DOHH2 (cell line): Measurements from ENCODE around the gene VCL.

Experiments used
- CTCF ChIP-seq: fragments of 200-600 bp; sonication (generic); IDR thresholded peaks from one replicate; pipeline ENCODE4 v1.5.1; 2014; ENCODE audit warnings: antibody characterized with exemption, mild to moderate bottlenecking, low read depth, low read length; ENCODE audit not compliant: poor library complexity, severe bottlenecking
- EZH2phosphoT487 ChIP-seq: fragments of 200-600 bp; sonication (generic); IDR thresholded peaks from 2 replicates; pipeline ENCODE4 v1.6.1; 2017; ENCODE audit warnings: borderline replicate concordance, mild to moderate bottlenecking, antibody characterized with exemption, low read length, moderate library complexity, mixed read lengths

- TF ChIP-seq CTCF (no peak), EZH2phosphoT487 (no peak)
These were observed 38.6 kb downstream of the VCL start for GRCh38 chr10:74036474-74036873.
